ENCODE data around the gene PSME4.
A peak's percentile ranks its signal among the peaks of the same experiment; 100 is the strongest.

Gene PSME4

DNA sequence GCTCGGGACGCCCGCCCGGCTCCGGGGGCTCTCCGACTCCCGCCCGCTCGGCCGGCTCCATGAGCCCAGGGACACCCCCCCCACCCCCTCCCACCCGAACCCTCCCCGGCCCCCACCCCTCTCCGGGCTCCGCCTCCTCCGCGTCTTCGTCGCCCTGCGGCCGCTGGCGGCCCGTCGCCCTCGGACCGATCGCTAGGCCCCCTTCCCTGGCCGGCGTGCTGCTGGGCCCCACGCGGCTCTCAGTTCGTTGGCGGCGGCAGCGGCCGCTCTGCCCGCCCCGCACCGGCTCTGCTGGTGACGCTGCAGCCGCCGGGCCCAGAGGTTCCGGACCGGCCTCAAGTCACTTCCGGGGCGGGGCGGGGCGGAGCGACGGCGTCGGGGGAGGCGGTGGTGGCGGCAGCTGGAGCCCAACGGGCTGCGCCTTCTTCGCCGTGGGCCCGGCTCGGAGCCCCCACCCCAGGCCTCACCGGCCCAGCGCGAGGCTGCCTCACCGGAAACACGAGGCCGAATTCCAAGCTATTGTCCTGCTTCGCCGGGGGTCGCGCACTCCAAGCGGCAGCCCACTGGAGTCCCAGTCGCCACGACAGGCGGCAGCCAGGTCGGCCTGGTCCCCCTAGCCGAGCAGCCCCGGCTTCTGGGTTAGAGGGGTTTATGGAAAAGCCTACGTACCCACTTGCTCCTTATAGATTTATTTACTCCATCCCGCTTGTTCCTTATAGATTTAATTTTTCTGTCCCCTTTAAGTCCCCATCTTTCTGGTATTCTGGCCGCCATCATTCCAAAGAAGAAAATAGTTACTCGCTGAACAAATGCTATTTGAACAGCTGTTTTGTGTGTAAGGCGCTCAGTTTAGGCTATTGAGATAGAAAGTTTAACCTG, at the start of gene PSME4:
PSME4 (minus strand) TSS at position 270 of the 879 bp plus-strand sequence; CDS start at position 61, 209 bp downstream.
- in situ Hi-C loops (cut with HindIII; ENCODE audit: low pct_ligation_motif_present, low pct_unique_long_range_greater_than_20kb, low sequenced_read_pairs) = no loop called here
- DNase-seq = peak; percentile 90

GRCh38 chr2:54015798-54016699, 45.3 kb upstream of the PSME4 start:
- in situ Hi-C loops (cut with HindIII; ENCODE audit: low pct_ligation_motif_present, low pct_unique_long_range_greater_than_20kb, low sequenced_read_pairs) = no loop called here
- no peak for DNase-seq

- in situ Hi-C loops (cut with HindIII; ENCODE audit: low pct_ligation_motif_present, low pct_unique_long_range_greater_than_20kb, low sequenced_read_pairs) = no loop called here
- DNase-seq = no peak
These were observed 43.2 kb upstream of the PSME4 start for GRCh38 chr2:54013996-54014395.

DNA sequence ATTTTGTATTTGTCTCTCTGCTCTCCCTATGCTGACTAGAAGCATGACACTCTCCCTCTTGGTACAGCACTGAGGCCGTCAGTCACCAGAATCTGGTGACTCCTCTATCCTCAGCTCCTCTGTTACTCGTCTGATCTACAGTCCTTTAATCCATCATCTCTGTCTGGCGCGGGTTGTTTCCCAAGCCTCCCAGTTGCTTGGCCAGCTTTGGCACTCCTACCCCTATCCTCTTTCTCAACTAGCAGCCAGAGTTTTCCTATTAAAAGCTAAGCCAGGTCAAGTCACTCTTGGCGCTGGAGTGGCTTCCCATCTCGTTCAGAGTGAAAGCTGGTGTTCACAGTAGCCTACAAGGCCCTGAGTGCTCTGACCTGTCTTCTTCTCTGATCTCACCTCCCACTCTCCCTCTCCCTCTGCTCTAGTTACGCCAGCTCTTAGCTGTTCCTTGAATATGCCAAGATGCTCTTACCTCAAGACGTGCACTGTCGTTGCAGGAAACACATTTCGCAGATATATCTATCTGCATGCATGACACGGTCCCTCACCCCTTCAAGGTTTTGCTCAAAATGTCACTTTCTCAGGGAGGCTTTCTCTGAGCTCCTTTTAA, 41.8 kb upstream of the PSME4 start:
- DNase-seq = no peak
- in situ Hi-C loops (cut with HindIII; ENCODE audit: low pct_ligation_motif_present, low pct_unique_long_range_greater_than_20kb, low sequenced_read_pairs) = no loop called here

- in situ Hi-C loops (cut with HindIII; ENCODE audit: low pct_ligation_motif_present, low pct_unique_long_range_greater_than_20kb, low sequenced_read_pairs) = no loop called here
- DNase-seq = no peak
These were observed 38.8 kb upstream of the PSME4 start for GRCh38 chr2:54009549-54009948.

GRCh38 chr2:54008439-54008838, 37.6 kb upstream of the PSME4 start:
- DNase-seq = no peak
- in situ Hi-C loops (cut with HindIII; ENCODE audit: low pct_ligation_motif_present, low pct_unique_long_range_greater_than_20kb, low sequenced_read_pairs) = no loop called here

GRCh38 chr2:54000524-54000923, 29.7 kb upstream of the PSME4 start:
- in situ Hi-C loops (cut with HindIII; ENCODE audit: low pct_ligation_motif_present, low pct_unique_long_range_greater_than_20kb, low sequenced_read_pairs) = no loop called here
- no peak for DNase-seq

GRCh38 chr2:54000122-54000521, 29.3 kb upstream of the PSME4 start:
- DNase-seq = no peak
- in situ Hi-C loops (cut with HindIII; ENCODE audit: low pct_ligation_motif_present, low pct_unique_long_range_greater_than_20kb, low sequenced_read_pairs) = no loop called here

DNA sequence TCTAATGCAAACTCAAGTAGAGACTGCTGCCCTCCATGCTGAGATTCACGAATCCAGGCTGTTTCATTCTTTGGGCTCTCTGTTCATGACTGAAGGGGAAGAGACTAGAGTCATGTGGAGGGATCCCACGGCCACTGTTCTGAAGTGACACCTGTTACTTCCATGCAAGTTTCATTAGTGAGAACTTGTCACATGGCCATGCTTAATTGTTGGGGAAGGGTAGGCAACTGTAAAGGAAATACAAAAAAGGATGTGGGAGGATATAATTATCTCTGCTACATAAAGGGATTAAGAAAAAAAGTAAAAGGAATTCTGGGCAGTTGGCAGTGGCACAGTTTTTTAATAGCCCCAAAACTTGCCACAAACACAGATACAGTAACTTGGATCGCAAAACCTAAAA, 28.0 kb upstream of the PSME4 start:
- no peak for DNase-seq
- in situ Hi-C loops (cut with HindIII; ENCODE audit: low pct_ligation_motif_present, low pct_unique_long_range_greater_than_20kb, low sequenced_read_pairs) = no loop called here

- in situ Hi-C loops (cut with HindIII; ENCODE audit: low pct_ligation_motif_present, low pct_unique_long_range_greater_than_20kb, low sequenced_read_pairs) = no loop called here
- no peak for DNase-seq
These were observed 24.3 kb upstream of the PSME4 start for GRCh38 chr2:53994818-53995808.

GRCh38 chr2:53991948-53992347, 21.2 kb upstream of the PSME4 start:
- in situ Hi-C loops (cut with HindIII; ENCODE audit: low pct_ligation_motif_present, low pct_unique_long_range_greater_than_20kb, low sequenced_read_pairs) = no loop called here
- no peak for DNase-seq

GRCh38 chr2:53989210-53989862, 18.5 kb upstream of the PSME4 start:
- in situ Hi-C loops (cut with HindIII; ENCODE audit: low pct_ligation_motif_present, low pct_unique_long_range_greater_than_20kb, low sequenced_read_pairs) = no loop called here
- no peak for DNase-seq

- in situ Hi-C loops (cut with HindIII; ENCODE audit: low pct_ligation_motif_present, low pct_unique_long_range_greater_than_20kb, low sequenced_read_pairs) = no loop called here
- no peak for DNase-seq
These were observed 16.6 kb upstream of the PSME4 start for GRCh38 chr2:53987336-53987921.

DNA sequence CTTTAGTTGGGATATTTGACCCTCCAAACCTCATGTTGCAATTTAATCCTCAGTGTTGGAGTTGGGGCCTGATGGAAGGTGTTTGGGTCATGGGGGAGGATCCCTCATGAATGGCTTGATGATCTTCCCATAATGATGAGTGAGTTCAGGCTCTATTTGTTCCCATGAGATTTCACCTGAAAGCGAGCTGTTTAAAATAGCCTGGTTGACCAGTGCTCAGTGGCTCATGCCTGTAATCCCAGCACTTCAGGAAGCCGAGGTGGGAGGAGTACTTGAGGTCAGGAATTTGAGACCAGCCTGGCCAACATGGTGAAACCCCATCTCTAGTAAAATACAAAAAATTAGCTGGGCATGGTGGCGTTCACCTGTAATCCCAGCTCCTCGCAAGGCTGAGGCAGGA, 14.9 kb upstream of the PSME4 start:
- DNase-seq = no peak
- in situ Hi-C loops (cut with HindIII; ENCODE audit: low pct_ligation_motif_present, low pct_unique_long_range_greater_than_20kb, low sequenced_read_pairs) = no loop called here

DNA sequence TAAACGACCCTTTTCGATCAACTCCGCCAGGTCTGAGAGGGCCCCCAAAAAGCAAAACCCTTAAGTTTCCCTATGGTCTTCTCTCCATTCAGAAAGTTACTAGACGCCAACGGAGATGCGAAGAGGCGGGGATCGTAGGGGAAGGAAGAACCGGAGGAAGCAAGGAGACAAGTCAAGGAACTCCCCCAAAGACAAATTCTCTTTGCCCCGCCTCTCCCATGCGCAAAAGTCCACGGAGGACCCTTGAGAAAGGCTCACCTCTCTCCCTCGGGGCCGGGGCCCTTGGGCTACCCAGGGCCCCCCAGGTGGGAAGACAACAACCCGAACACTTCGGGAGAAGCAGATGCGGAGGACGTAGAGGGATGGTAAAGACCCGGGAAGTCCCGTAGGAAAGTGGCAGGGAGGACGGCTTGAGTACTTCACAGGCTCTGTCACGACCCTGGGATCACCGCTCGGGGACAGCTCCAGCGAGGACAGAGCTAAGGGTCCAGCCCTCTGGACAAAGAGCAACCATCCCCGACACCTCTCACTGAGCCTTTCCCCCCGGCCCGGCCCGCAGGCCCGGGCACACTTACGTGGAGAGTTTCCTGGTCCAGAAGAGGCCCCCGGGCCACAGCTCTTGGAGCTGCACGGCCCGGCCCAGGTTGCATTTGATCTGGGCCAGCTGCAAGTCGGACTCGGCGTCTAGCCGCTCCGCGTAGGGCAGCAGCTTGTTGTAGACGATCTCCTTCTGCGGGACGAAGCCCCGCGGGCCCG, 647 bp downstream of the PSME4 start:
- in situ Hi-C loops (cut with HindIII; ENCODE audit: low pct_ligation_motif_present, low pct_unique_long_range_greater_than_20kb, low sequenced_read_pairs) = no loop called here
- DNase-seq = peak; percentile 55

GRCh38 chr2:53969285-53969967, 1.4 kb downstream of the PSME4 start:
- in situ Hi-C loops (cut with HindIII; ENCODE audit: low pct_ligation_motif_present, low pct_unique_long_range_greater_than_20kb, low sequenced_read_pairs) = no loop called here
- peak; percentile 89 for DNase-seq
